GM18519 (cell line): Measurements from ENCODE around the gene BRICD5.

ENCODE experiments used
- ATAC-seq: cut with Tn5 transposase; IDR thresholded peaks from one replicate; pipeline ENCODE4 v1.9.1; 2021; ENCODE audit warnings: mild to moderate bottlenecking, moderate library complexity; ENCODE audit not compliant: unreplicated experiment, low FRiP score

The BRICD5 gene

GRCh38 chr16:2226245-2226793, 15.7 kb upstream of the BRICD5 start:
- ATAC-seq, result no peak

GRCh38 chr16:2223942-2224486, 13.4 kb upstream of the BRICD5 start:
- no peak for ATAC-seq

DNA sequence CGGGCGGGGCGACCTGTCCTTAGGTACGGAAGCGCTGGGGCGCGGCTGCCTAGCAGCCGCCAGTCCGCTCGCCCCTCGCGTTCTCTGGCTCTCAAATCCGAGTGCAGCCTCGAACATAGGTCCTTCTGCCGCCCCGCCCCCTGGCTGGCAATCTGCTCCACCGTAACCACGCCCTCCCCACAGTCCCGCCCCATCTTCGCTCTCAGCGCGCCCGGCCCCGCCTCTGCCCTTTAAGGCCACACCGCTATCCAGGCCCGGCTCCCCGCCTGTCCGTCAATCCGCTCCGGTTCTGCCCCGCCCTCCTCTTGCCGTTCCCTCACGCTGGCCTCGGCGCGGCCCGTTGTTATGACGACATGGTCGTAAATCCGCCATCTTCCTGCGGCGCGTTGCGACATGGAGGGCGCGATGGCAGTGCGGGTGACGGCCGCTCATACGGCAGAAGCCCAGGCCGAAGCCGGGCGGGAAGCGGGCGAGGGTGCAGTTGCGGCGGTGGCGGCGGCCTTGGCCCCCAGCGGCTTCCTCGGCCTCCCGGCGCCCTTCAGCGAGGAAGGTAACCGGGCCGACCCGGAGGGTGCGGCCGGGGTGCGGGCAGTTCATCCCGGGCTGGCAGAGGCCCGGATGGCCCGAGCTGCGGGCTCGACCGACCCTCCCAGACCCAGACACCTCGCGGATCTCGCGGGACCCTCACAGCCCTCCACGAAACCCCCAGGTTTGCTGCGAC, 12.7 kb upstream of the BRICD5 start, which contains the start of gene E4F1:
Gene E4F1, plus strand, starts transcription at position 371 of the 721 bp plus-strand sequence. Its CDS starts 23 bp downstream, at position 394.
- ATAC-seq, result peak; percentile 86

DNA sequence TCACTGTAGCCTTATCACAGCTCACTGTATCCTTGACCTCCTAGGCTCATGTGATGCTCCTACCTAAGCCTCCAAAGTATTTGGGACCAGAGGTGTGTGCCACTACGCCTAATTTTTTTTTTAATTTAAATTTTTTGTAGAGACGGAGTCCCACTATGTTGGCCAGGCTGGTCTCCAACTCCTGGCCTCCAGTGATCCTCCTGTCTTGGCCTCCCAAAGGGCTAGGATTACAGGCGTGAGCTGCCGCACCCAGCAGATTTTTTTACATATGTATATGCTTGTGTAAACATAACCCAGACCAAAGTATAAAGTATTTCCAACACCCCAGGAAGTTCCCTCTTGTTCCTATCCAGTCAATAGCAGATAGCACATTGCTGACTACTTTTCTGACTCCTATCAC, 5.7 kb upstream of the BRICD5 start:
- no peak for ATAC-seq

- ATAC-seq, result peak; percentile 71
Observed at GRCh38 chr16:2214719-2214968, 4.0 kb upstream of the BRICD5 start, which contains the start of gene PGP. PGP (minus strand) TSS chr16:2214840; CDS start chr16:2214777, 63 bp downstream.

DNA sequence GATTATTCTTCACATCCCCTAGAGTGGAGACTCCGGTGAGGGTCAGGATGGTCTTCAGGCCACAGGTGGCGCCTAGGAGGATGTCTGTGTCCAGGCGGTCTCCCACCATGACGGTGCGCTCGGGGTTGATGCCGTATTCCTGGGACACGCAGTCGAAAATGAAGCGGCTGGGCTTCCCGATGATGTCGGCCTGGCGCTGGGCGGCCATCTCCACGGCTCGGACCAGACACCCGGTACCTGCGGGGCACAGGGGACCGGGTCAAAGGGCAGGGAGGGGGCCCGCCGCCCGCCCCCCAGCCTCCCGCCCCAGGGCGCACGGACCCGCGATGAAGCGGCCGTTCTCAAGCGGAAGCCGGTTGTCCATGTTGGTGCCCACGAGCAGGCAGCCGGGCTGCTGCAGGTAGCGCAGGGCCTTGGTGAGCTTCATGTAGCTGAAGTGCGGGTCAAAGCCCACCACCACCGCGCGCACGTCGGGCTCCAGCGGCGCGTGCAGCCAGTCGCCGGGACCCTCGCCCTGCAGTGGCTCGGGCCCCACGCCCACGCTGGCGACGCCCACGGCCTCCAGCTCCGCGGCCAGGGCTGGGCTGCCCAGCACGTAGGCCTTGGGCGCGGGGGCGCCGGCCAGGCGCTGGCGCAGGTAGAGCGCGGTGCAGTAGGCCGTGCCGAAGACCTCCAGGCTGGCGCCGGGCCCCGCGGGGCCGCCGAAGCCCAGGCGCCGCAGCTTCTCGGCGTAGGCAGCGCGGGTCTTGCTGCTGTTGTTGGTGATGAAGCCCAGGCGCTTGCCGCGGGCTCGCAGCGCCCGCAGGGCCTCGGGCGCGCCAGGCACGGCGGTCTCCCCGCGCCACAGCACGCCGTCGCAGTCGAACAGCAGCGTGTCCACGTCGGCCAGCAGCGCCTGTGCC, 3.4 kb upstream of the BRICD5 start:
- no peak for ATAC-seq

GRCh38 chr16:2212362-2213324, 2.0 kb upstream of the BRICD5 start:
- ATAC-seq, result no peak

- no peak for ATAC-seq
Observed at GRCh38 chr16:2211923-2212347, 1.3 kb upstream of the BRICD5 start.

DNA sequence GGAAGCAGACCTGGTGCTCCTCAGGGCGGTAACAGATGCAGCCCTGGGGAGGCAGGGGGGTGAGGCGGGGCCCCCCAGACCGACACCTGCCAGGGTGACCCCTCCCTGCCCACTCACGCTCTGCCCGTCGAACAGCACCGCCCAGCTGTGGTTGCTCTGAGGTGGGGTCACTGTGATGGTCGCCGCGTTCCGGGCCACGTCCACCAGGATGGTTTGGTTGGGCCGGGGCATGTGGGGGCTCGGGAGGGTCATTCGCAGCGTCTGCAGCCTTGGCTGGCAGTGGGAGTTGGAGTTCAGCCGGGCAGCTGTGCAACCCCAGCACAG, 692 bp downstream of the BRICD5 start:
- no peak for ATAC-seq

DNA sequence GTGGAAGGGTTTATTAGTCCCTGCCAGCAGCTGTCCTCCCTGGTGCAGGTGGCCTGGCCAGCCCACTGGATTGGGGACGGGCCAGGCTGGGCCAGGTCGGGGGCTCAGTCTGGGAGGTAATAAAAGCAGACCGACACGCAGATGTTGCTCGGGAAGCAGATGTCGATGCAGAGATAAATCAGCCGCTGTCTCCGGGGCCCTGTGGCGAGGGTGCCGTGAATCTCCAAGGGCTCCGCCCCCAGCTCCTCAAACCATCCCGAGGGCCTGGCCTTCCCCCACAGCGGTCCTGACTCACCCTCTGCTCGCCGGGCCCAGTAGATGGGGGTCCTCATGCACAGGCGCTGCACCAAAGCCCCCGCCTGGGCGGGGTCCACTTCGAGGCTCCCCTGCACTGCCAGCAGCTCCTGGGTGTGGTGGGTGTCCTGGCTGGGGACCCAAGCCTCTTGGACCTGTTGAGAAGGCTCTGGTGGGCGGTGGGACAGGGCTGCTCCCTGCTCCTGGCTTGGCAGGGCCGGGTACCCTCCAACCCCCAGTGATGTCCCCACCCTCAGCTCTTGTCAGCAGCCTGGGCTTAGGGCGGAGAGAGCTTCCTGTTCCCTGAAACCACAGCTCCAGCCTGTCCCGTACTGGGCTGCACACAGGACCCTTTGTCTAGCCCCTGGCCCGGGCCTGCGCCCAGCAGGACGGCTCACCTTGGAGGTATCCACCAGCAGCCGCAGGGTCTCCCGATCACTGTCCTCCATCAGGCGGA, 1.2 kb downstream of the BRICD5 start:
- no peak for ATAC-seq

GRCh38 chr16:2208772-2209171, 1.9 kb downstream of the BRICD5 start:
- ATAC-seq, result no peak

GRCh38 chr16:2208308-2208707, 2.4 kb downstream of the BRICD5 start:
- ATAC-seq, result no peak

GRCh38 chr16:2207872-2208271, 2.8 kb downstream of the BRICD5 start:
- no peak for ATAC-seq

DNA sequence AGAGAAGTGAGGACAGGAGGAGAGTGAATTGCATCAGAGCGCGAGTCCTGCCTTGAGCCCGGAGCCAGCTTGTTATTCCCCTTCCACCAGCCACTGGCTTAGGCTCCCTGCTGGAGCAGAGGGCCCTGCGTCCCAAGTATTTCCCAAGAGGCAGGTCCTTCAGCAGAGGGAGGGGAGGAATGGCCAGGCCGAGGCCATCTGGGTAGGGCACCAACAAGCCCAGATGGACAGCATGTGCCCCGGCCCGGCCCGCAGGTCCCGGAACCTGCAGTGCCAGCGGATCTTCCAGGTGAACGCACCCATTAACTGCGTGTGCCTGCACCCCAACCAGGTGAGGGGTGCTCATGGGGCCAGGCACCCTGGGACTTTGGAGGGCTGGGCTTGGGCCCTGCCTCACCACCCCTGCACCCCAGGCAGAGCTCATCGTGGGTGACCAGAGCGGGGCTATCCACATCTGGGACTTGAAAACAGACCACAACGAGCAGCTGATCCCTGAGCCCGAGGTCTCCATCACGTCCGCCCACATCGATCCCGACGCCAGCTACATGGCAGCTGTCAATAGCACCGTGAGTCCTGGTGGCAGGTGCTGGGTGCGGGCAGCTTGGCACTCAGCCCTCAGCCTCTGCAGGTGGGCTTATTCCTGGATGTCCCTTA, 3.8 kb downstream of the BRICD5 start:
- no peak for ATAC-seq

DNA sequence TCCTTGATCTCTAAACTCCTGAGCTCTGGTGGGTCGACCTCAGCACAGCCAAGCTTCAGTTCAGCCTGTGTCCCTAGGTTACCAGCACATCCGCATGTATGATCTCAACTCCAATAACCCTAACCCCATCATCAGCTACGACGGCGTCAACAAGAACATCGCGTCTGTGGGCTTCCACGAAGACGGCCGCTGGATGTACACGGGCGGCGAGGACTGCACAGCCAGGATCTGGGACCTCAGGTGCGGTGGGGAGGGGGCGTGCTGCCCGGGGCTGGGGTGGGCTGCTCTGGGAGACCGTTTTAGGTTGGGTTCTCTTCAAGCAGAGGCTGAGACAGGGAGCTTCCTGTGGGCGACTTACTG, 4.3 kb downstream of the BRICD5 start:
- ATAC-seq, result no peak

GRCh38 chr16:2205967-2206313, 4.7 kb downstream of the BRICD5 start:
- peak; percentile 15 for ATAC-seq

DNA sequence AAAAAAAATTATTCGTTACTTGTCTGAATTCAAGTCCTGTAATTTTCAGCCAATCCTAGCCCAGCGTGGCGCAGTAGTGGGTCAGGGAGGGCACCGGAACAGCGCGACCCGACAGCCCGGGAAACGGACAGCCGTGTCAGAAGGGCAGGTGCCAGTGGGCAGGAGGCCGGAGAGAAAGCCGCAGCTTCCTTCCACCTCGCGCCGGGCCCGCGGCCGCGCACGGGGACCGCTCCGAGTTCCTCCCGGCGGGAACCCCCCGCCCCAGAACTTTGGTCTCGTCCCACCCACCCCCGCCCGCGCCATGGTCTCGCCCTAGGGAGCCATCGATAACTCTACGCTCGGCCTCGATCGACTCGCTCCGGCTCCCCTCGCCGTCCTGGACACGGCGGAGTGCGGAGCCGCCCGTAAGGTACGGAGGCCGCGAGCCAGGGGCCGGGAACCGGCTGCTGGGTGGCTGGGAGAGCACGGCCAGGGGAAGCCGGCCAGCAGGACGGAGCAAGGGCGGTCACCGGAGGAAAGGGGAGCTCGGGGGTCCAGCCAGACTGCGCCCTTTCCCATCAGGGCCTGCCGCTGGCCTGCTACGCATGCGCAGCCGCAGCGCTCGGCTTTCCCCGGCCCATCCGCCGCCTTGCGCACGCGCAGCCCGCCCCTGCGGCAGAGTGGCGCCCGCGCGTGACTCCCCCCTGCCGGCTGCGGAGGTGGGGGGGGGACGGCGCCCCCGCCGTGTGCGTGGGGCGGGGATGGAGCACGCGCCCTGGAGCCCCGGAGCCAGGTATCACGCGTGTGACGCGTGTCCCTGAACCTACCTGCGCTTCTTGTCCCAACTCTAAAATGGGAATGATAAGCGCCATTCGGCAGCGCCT, 5.3 kb downstream of the BRICD5 start, which contains the start of gene MLST8:
Gene MLST8, plus strand, starts transcription at position 351 of the 863 bp plus-strand sequence. CDS start 632 bp downstream, outside the sequence.
- ATAC-seq, result peak; percentile 50
